SU-DHL-6 (cell line): Measurements from ENCODE around the gene POLR2H.

Source experiments
- H2AFZ ChIP-seq: fragments of 200-600 bp; sonication (generic); 2 replicates; pipeline ENCODE4 v1.6.1; 2014; ENCODE audit warnings: low read depth, mild to moderate bottlenecking, moderate library complexity, mixed read lengths, antibody characterized with exemption, low read length; ENCODE audit not compliant: severe bottlenecking
- H3F3A ChIP-seq: fragments of 200-600 bp; shearing (Covaris generic); 2 replicates; pipeline ENCODE4 v1.6.0; 2016; ENCODE audit warnings: antibody characterized with exemption, mild to moderate bottlenecking; ENCODE audit not compliant: insufficient read depth
- H3K27ac ChIP-seq: fragments of 200-600 bp; sonication (generic); 2 replicates; pipeline ENCODE4 v1.5.1; 2016; ENCODE audit warnings: low read depth, mild to moderate bottlenecking, low read length, moderate library complexity, mixed read lengths
- H3K27me3 ChIP-seq: fragments of 200-600 bp; sonication (generic), shearing (Covaris generic); 2 replicates; pipeline ENCODE4 v1.6.0; 2014; ENCODE audit warnings: mild to moderate bottlenecking, low read length
- H3K36me3 ChIP-seq: fragments of 200-600 bp; sonication (generic); 2 replicates; pipeline ENCODE4 v1.6.1; 2014; ENCODE audit warnings: mild to moderate bottlenecking, low read length, mixed read lengths
- H3K4me2 ChIP-seq: fragments of 300-600, 200-600 bp; shearing (Covaris generic), sonication (generic); 2 replicates; pipeline ENCODE4 v1.6.0; 2014; ENCODE audit warnings: low read length, low read depth, mild to moderate bottlenecking; ENCODE audit not compliant: poor library complexity, severe bottlenecking
- H3K4me3 ChIP-seq: fragments of 200-600 bp; sonication (generic); 2 replicates; pipeline ENCODE4 v1.5.1; 2014; ENCODE audit warnings: antibody characterized with exemption, low read length, mild to moderate bottlenecking, mixed read lengths; ENCODE audit not compliant: insufficient read depth, poor library complexity, severe bottlenecking
- H3K79me2 ChIP-seq: fragments of 200-600 bp; sonication (generic); 2 replicates; pipeline ENCODE4 v1.6.1; 2014; ENCODE audit warnings: mild to moderate bottlenecking, low read length, moderate library complexity; ENCODE audit not compliant: insufficient read depth
- H3K9ac ChIP-seq: fragments of 200-600 bp; sonication (generic); 2 replicates; pipeline ENCODE4 v1.7.0; 2014; ENCODE audit warnings: mild to moderate bottlenecking, low read length
- H3K9me2 ChIP-seq: fragments of 200-600 bp; sonication (generic); replicated peaks from 2 replicates; pipeline ENCODE4 v1.6.1; 2014; ENCODE audit warnings: low read length; ENCODE audit not compliant: insufficient read depth
- H3K9me3 ChIP-seq: fragments of 200-600 bp; sonication (generic); 2 replicates; pipeline ENCODE4 v1.6.1; 2014; ENCODE audit warnings: low read length, mixed read lengths; ENCODE audit not compliant: insufficient read depth
- H4K20me1 ChIP-seq: fragments of 200-600 bp; sonication (generic); 2 replicates; pipeline ENCODE4 v1.6.1; 2014; ENCODE audit warnings: low read depth, mild to moderate bottlenecking, antibody characterized with exemption, low read length, moderate library complexity, mixed read lengths
- CTCF ChIP-seq: fragments of 200-600 bp; sonication (generic); IDR thresholded peaks from one replicate; pipeline ENCODE4 v1.5.1; 2017; ENCODE audit warnings: antibody characterized with exemption, mild to moderate bottlenecking, low read length, moderate library complexity; ENCODE audit not compliant: insufficient read depth, poor library complexity, severe bottlenecking
- EZH2phosphoT487 ChIP-seq: fragments of 200-600 bp; sonication (generic), shearing (Covaris generic); conservative IDR thresholded peaks from 2 replicates; pipeline ENCODE4 v1.6.1; 2018; ENCODE audit warnings: mild to moderate bottlenecking, antibody characterized with exemption, low read length, moderate library complexity, mixed read lengths

Gene POLR2H

GRCh38 chr3:184325715-184326369, 35.7 kb upstream of the POLR2H start:
- no peak overlapping the region for H3K4me3 ChIP-seq

GRCh38 chr3:184327171-184327570, 34.3 kb upstream of the POLR2H start:
- Histone ChIP-seq H3K27me3 (no peaks in the 10 kb centered on the region), H2AFZ (no peak overlapping the region), H3K4me2 (no peak overlapping the region), H3K27ac (no peak overlapping the region), H3K4me3 (no peak overlapping the region), H3K9me2 (no peaks in the 10 kb centered on the region), H3K36me3 (peaks cover 44% of the 10 kb centered on the region), H3K9ac (no peak overlapping the region), H4K20me1 (no peaks in the 10 kb centered on the region; the same call in 1 of the 2 replicates), H3K79me2 (no peaks in the 10 kb centered on the region), H3K9me3 (no peaks in the 10 kb centered on the region), H3F3A (peaks cover 12% of the 10 kb centered on the region; the same call in 1 of the 2 replicates)
- no peak for TF ChIP-seq CTCF
- no peak for TF ChIP-seq EZH2phosphoT487

More at GRCh38 chr3:184325715-184326369, 35.7 kb upstream of the POLR2H start:
- Histone ChIP-seq H3K79me2 (peaks cover 3% of the 10 kb centered on the region), H3K9me3 (no peaks in the 10 kb centered on the region), H4K20me1 (no peaks in the 10 kb centered on the region), H3K27me3 (no peaks in the 10 kb centered on the region), H3K36me3 (peaks cover 41% of the 10 kb centered on the region), H3K27ac (no peak overlapping the region), H3K9ac (no peak overlapping the region), H2AFZ (no peak overlapping the region), H3F3A (peaks cover 6% of the 10 kb centered on the region; the same call in 1 of the 2 replicates), H3K4me2 (no peak overlapping the region), H3K9me2 (no peaks in the 10 kb centered on the region)
- TF ChIP-seq EZH2phosphoT487 (no peak), CTCF (no peak)

- H3K27me3 ChIP-seq: no peaks in the 10 kb centered on the region
- no peaks in the 10 kb centered on the region for H3K9me3 ChIP-seq
- no peak overlapping the region for H3K4me3 ChIP-seq
- H3K79me2 ChIP-seq: no peaks in the 10 kb centered on the region
- H3K4me2 ChIP-seq: no peak overlapping the region
- no peak overlapping the region for H3K9ac ChIP-seq
- no peaks in the 10 kb centered on the region for H3K9me2 ChIP-seq
- peaks cover 25% of the 10 kb centered on the region for H3F3A ChIP-seq
- H3K27ac ChIP-seq: no peak overlapping the region
- TF ChIP-seq CTCF (no peak), EZH2phosphoT487 (no peak)
- peaks cover 50% of the 10 kb centered on the region for H3K36me3 ChIP-seq
- no peaks in the 10 kb centered on the region; the same call in 1 of the 2 replicates for H4K20me1 ChIP-seq
- H2AFZ ChIP-seq: no peak overlapping the region
These were observed 33.0 kb upstream of the POLR2H start for GRCh38 chr3:184328516-184328915.
